HL-60 (cell line): ENCODE results near the gene NEK3.
A peak's percentile ranks its signal among the peaks of the same experiment; 100 is the strongest.

ENCODE experiments used
- DNase-seq, 2 experiments: peaks; one replicate each; pipeline ENCODE4 v3.0.0-alpha.2; 2010 to 2020; ENCODE audit warnings: low read depth in 1 of 2, low spot score in 1 of 2
- H3K27ac ChIP-seq: fragments of 250-450 bp; sonication (Bioruptor Pico); replicated peaks from 2 replicates; pipeline ENCODE4 v1.5.1; 2020; ENCODE audit warnings: mild to moderate bottlenecking, moderate library complexity
- H3K27me3 ChIP-seq: fragments of 250-450 bp; sonication (Bioruptor Pico); 2 replicates; pipeline ENCODE4 v1.5.1; 2021; ENCODE audit warnings: mild to moderate bottlenecking, moderate library complexity; ENCODE audit not compliant: insufficient read depth, poor library complexity, severe bottlenecking
- H3K4me3 ChIP-seq: replicated peaks from 2 replicates; pipeline ENCODE4 v1.5.1; 2011; ENCODE audit warnings: mild to moderate bottlenecking, control low read depth, low read length; ENCODE audit not compliant: insufficient read depth
- GABPA ChIP-seq: IDR thresholded peaks from 2 replicates; pipeline ENCODE4 v1.6.1; 2012; ENCODE audit warnings: low read depth
- POLR2AphosphoS5 ChIP-seq: IDR thresholded peaks from 2 replicates; pipeline ENCODE4 v1.6.1; 2012; ENCODE audit warnings: low read depth
- SPI1 ChIP-seq: IDR thresholded peaks from 2 replicates; pipeline ENCODE4 v1.6.1; 2012; ENCODE audit warnings: low read depth, mild to moderate bottlenecking, borderline replicate concordance
- TF ChIP-seq, protein P1 (sequence below): IDR thresholded peaks from one replicate; pipeline ENCODE4 v1.5.1; 2011; ENCODE audit warnings: low read length, control low read depth, inconsistent platforms; ENCODE audit not compliant: insufficient read depth
- TF ChIP-seq, protein P2 (sequence below): IDR thresholded peaks from 2 replicates; pipeline ENCODE4 v1.6.1; 2012; ENCODE audit warnings: low read depth; ENCODE audit not compliant: insufficient replicate concordance

Gene NEK3

DNA sequence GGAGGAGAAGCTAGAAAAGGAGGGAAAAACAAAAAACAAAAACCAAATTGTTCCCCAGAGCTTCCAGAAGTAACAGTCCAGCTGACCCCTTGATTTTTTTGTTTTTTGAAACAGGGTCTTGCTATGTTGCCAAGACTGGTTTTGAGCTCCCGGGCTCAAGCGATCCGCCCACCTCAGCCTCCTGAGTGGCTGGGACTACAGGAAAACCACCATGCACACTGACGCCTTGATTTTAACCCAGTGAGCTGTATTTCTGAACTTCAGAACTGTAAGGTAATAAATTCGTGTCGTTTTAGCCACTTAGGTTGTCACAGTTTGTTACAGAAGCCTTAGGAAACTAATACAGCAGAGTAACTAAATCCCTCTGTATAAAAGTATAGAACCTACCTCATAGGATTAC is 1.1 kb upstream of the NEK3 start:
- Histone ChIP-seq H3K4me3 (no peak overlapping the region), H3K27ac (no peak overlapping the region), H3K27me3 (no peaks in the 10 kb centered on the region)
- no peak for DNase-seq
- TF ChIP-seq GABPA (no peak), POLR2AphosphoS5 (no peak), SPI1 (no peak)
- TF ChIP-seq, protein P1, sequence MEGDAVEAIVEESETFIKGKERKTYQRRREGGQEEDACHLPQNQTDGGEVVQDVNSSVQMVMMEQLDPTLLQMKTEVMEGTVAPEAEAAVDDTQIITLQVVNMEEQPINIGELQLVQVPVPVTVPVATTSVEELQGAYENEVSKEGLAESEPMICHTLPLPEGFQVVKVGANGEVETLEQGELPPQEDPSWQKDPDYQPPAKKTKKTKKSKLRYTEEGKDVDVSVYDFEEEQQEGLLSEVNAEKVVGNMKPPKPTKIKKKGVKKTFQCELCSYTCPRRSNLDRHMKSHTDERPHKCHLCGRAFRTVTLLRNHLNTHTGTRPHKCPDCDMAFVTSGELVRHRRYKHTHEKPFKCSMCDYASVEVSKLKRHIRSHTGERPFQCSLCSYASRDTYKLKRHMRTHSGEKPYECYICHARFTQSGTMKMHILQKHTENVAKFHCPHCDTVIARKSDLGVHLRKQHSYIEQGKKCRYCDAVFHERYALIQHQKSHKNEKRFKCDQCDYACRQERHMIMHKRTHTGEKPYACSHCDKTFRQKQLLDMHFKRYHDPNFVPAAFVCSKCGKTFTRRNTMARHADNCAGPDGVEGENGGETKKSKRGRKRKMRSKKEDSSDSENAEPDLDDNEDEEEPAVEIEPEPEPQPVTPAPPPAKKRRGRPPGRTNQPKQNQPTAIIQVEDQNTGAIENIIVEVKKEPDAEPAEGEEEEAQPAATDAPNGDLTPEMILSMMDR = no peak
- TF ChIP-seq, protein P2, sequence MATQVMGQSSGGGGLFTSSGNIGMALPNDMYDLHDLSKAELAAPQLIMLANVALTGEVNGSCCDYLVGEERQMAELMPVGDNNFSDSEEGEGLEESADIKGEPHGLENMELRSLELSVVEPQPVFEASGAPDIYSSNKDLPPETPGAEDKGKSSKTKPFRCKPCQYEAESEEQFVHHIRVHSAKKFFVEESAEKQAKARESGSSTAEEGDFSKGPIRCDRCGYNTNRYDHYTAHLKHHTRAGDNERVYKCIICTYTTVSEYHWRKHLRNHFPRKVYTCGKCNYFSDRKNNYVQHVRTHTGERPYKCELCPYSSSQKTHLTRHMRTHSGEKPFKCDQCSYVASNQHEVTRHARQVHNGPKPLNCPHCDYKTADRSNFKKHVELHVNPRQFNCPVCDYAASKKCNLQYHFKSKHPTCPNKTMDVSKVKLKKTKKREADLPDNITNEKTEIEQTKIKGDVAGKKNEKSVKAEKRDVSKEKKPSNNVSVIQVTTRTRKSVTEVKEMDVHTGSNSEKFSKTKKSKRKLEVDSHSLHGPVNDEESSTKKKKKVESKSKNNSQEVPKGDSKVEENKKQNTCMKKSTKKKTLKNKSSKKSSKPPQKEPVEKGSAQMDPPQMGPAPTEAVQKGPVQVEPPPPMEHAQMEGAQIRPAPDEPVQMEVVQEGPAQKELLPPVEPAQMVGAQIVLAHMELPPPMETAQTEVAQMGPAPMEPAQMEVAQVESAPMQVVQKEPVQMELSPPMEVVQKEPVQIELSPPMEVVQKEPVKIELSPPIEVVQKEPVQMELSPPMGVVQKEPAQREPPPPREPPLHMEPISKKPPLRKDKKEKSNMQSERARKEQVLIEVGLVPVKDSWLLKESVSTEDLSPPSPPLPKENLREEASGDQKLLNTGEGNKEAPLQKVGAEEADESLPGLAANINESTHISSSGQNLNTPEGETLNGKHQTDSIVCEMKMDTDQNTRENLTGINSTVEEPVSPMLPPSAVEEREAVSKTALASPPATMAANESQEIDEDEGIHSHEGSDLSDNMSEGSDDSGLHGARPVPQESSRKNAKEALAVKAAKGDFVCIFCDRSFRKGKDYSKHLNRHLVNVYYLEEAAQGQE = no peak

DNA sequence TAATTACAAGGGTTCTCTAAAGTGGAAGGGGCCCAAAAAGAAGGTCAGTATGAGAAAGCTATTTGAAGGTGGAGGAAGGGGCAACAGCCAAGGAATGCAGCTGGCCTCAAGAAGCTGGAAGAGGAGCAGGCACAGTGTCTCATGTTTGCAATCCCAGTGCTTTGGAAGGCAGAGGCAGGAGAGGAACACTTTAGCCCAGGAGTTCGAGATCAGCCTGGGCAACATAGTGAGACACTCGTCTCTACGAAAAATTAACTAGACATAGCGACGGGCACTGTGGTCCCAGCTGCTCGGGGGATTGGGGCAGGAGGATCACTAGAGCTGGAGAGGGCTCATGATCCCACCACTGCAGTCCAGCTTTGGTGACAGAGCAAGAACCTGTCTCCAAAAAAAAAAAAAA is 656 bp upstream of the NEK3 start:
- Histone ChIP-seq H3K4me3 (no peak overlapping the region), H3K27me3 (no peaks in the 10 kb centered on the region), H3K27ac (no peak overlapping the region)
- no peak for DNase-seq
- TF ChIP-seq SPI1 (no peak), GABPA (no peak), POLR2AphosphoS5 (no peak)
- TF ChIP-seq, protein P1 = no peak
- TF ChIP-seq, protein P2 = no peak

DNA sequence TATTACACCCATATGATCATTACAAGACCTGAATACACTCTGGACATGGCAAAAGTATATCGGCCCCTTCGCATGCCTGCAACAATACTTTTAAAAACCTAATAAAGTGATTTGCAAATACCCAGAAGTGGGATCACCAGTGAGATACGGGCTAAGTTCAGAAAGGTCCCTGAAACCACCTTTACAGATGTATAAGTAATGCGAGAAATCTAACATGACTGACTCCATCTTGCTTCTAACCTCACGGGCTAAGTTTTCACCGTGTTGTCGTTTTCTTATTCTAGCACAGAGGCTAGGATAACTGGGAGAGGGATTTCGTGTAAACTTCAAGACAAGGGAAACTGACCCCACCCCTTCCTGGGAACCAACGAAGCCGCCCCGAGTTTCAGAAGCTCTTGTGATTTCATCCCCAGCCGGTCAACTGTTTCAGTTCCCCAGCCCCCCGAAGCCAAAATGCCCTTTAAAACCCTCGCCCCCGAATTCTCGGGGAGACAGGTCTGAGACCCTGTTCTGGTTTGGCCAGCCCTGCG is 703 bp downstream of the NEK3 start:
- no peaks in the 10 kb centered on the region for H3K27me3 ChIP-seq
- peak; percentile 12 to 21 for DNase-seq
- peak overlapping the region; percentile 75 for H3K27ac ChIP-seq
- peak overlapping the region; percentile 69 for H3K4me3 ChIP-seq
- TF ChIP-seq GABPA (no peak), POLR2AphosphoS5 (no peak), SPI1 (no peak)
- TF ChIP-seq, protein P2 = no peak
- TF ChIP-seq, protein P1 = no peak
